Lung (tissue), 12 donors: ENCODE results near the gene SDR9C7. TPM values are rescaled to one million over a fixed set of nuclear protein-coding genes. Genes with fewer than 3 reads are reported as not detected.

Experiments used
- ATAC-seq: fragments of 200-7000 bp; cut with Tn5 transposase; one replicate; pipeline ENCODE4 v1.9.1; 2020; ENCODE audit warnings: moderate number of reproducible peaks; ENCODE audit not compliant: insufficient read depth, low FRiP score
- DNase-seq, 3 donors: peaks; one replicate each; pipeline ENCODE4 v3.0.0-alpha.2; 2013 to 2017
- H3K27ac ChIP-seq, 2 donors: one replicate each; pipeline ENCODE4 v1.5.1; 2013; ENCODE audit warnings: mild to moderate bottlenecking in 2 of 2, moderate library complexity in 2 of 2, control low read depth in 1 of 2, inconsistent platforms in 1 of 2, low read depth in 1 of 2, low read length in 1 of 2
- H3K27me3 ChIP-seq, 3 donors: one replicate each; pipeline ENCODE4 v1.5.1; 2013; ENCODE audit warnings: low read length in 2 of 3; ENCODE audit not compliant: control insufficient read depth in 3 of 3, insufficient read depth in 3 of 3
- H3K36me3 ChIP-seq, 4 donors: one replicate each; pipeline ENCODE4 v1.5.1; 2013; ENCODE audit warnings: low read length in 4 of 4, mild to moderate bottlenecking in 1 of 4, moderate library complexity in 1 of 4; ENCODE audit not compliant: control insufficient read depth in 4 of 4, insufficient read depth in 4 of 4
- H3K4me1 ChIP-seq, 5 donors: one replicate each; pipeline ENCODE4 v1.5.1; 2013; ENCODE audit warnings: low read length in 5 of 5, mild to moderate bottlenecking in 2 of 5, moderate library complexity in 1 of 5; ENCODE audit not compliant: control insufficient read depth in 5 of 5, insufficient read depth in 5 of 5
- H3K4me3 ChIP-seq: one replicate; pipeline ENCODE4 v1.5.1; 2013; ENCODE audit warnings: mild to moderate bottlenecking, control low read depth, moderate library complexity
- H3K9ac ChIP-seq, 2 donors: one replicate each; pipeline ENCODE4 v1.5.1; 2013; ENCODE audit warnings: low read length in 2 of 2, control low read depth in 1 of 2; ENCODE audit not compliant: insufficient read depth in 1 of 2
- H3K9me3 ChIP-seq, 4 donors: one replicate each; pipeline ENCODE4 v1.5.1; 2013; ENCODE audit warnings: low read length in 3 of 4, mild to moderate bottlenecking in 1 of 4, moderate library complexity in 1 of 4; ENCODE audit not compliant: control insufficient read depth in 4 of 4, insufficient read depth in 3 of 4
- CTCF ChIP-seq: IDR thresholded peaks from 2 replicates; pipeline ENCODE4 v1.5.1; 2012; ENCODE audit warnings: mild to moderate bottlenecking; ENCODE audit errors: control extremely low read depth, extremely low read depth
- WGBS, 2 donors: extraction: QIAGEN DNeasy Blood & Tissue Kit; methylation state at CpG; one replicate each; pipeline ENCODE4 v1.1.7; 2013; 5-methylcytosine and 5-hydroxymethylcytosine counted together
- polyA plus RNA-seq, 2 donors: library from polyadenylated mRNA; stranded (reverse); fragments of 200-250 nt; gene quantifications; one replicate each; pipeline ENCODE4 v1.2.1, GENCODE V29; 2013
- total RNA-seq, 2 donors: library from RNA; depleted of rRNA in 1 of 2; stranded (reverse); fragments of >200 nt in 1 of 2; gene quantifications; one replicate each; pipeline ENCODE4 v1.2.1, GENCODE V29; 2014 to 2021
- donor health status: control.
- donor health status: control.
- donor health status: Bipolar disorder and iron deficiency.
- donor health status: healthy.
- donor health status: DM: yes; HTN: yes; CAD: no.

Gene SDR9C7
- total and polyA plus RNA-seq, 4 donors = not detected

- 89 to 93% methylated on average over 10 of the region's 10 CpGs for WGBS, 2 donors
- Histone ChIP-seq H3K9me3 (peaks cover 0 to 7% (median 3%) of the 10 kb centered on the region in 4 donors), H3K36me3 (no peaks in the 10 kb centered on the region), H3K9ac (no peak within 1 kb of the TSS), H3K4me3 (no peak within 1 kb of the TSS), H3K4me1 (no peaks in the 10 kb centered on the region), H3K27me3 (no peaks in the 10 kb centered on the region), H3K27ac (no peak within 1 kb of the TSS)
- no peak for TF ChIP-seq CTCF
- DNase-seq = no peak
- no peak for ATAC-seq
Observed at GRCh38 chr12:56957229-56958052, 23.2 kb upstream of the SDR9C7 start, which contains the start of gene RDH16. Gene RDH16 (minus strand): TSS chr12:56957608. CDS start chr12:56957462, 146 bp downstream.

- ATAC-seq (no peak), DNase-seq (no peak)
- H3K36me3 ChIP-seq = no peaks in the 10 kb centered on the region
- no peak overlapping the region for H3K4me3 ChIP-seq
- no peaks in the 10 kb centered on the region for H3K27me3 ChIP-seq
- no peak overlapping the region for H3K9ac ChIP-seq
- peaks cover 0 to 7% (median 3%) of the 10 kb centered on the region in 4 donors for H3K9me3 ChIP-seq
- 64 to 70% methylated on average over 2 of the region's 2 CpGs for WGBS, 2 donors
- H3K27ac ChIP-seq = no peak overlapping the region
- no peak for TF ChIP-seq CTCF
- H3K4me1 ChIP-seq = no peaks in the 10 kb centered on the region
Observed at GRCh38 chr12:56955631-56956256, 21.5 kb upstream of the SDR9C7 start.

- TF ChIP-seq CTCF = no peak
- Histone ChIP-seq H3K27me3 (no peaks in the 10 kb centered on the region), H3K4me3 (no peak overlapping the region), H3K9ac (no peak overlapping the region), H3K9me3 (peaks cover 0 to 7% (median 3%) of the 10 kb centered on the region in 4 donors), H3K27ac (no peak overlapping the region), H3K36me3 (no peaks in the 10 kb centered on the region), H3K4me1 (no peaks in the 10 kb centered on the region)
- no peak for ATAC-seq
- 86 to 90% methylated on average over 6 of the region's 6 CpGs for WGBS, 2 donors
- no peak for DNase-seq
Observed at GRCh38 chr12:56954958-56955355, 20.7 kb upstream of the SDR9C7 start.
